ENCODE measurements around the gene RIN2. TPM values are rescaled to one million over a fixed set of nuclear protein-coding genes. Genes with fewer than 3 reads are reported as not detected.

Gene RIN2
- total and polyA plus RNA-seq, 2 of the 13 experiments (the other 11 are each of a cell fraction or from before 2014, with no cell fraction given), result 2.5 to 5.1 TPM

- TF ChIP-seq ZBTB10 (CRISPR knock-in tag; IDR thresholded peaks at IDR 0.05; ENCODE audit: borderline replicate concordance) (no peak), KMT2B (CRISPR knock-in tag; IDR thresholded peaks at IDR 0.05) (peak; percentile 18; the same call in 1 of the 2 replicates), POGK (CRISPR knock-in tag; conservative IDR thresholded peaks at IDR 0.05) (0 out of 2 replicates have a peak, but pooled peaks have one; percentile 27), ZNF543 (CRISPR knock-in tag; IDR thresholded peaks at IDR 0.05) (peak; percentile 59; the same call in 1 of the 2 replicates), ZNF570 (CRISPR knock-in tag; IDR thresholded peaks at IDR 0.05; ENCODE audit: borderline replicate concordance) (no peak), GMEB2 (CRISPR knock-in tag; IDR thresholded peaks at IDR 0.05; ENCODE audit: low read depth) (no peak), ZNF317 (CRISPR knock-in tag; IDR thresholded peaks at IDR 0.05) (no peak), DR1 (CRISPR knock-in tag; IDR thresholded peaks at IDR 0.05) (0 out of 2 replicates have a peak, but pooled peaks have one; percentile 32), GATAD1 (CRISPR knock-in tag; IDR thresholded peaks at IDR 0.05) (peak; percentile 40), FOXP4 (CRISPR knock-in tag; IDR thresholded peaks at IDR 0.05) (peak; percentile 61), PTBP1 (IDR thresholded peaks at IDR 0.05; ENCODE audit: low read depth, low read length, poor library complexity, severe bottlenecking) (peak; percentile 93), FOXC1 (CRISPR knock-in tag; IDR thresholded peaks at IDR 0.05; ENCODE audit: borderline replicate concordance) (no peak)
Measured at GRCh38 chr20:19758501-19759331, 658 bp downstream of the RIN2 start (continued).

Data from HepG2 (cell line).